IPS-20b (cell line): Measurements from ENCODE around the gene LEFTY1.
"Not testable (repeated sequence)": the region's sequence is repeated elsewhere in the genome, so short reads cannot be mapped to it uniquely, and the experiment has no call there.

Experiments
- H3K27ac ChIP-seq: one replicate; pipeline ENCODE4 v1.5.1; 2013; ENCODE audit warnings: low read length
- H3K27me3 ChIP-seq: 2 replicates; pipeline ENCODE4 v1.6.1; 2013; ENCODE audit warnings: mild to moderate bottlenecking, low read length, inconsistent platforms; ENCODE audit not compliant: insufficient read depth
- H3K36me3 ChIP-seq: 2 replicates; pipeline ENCODE4 v1.6.1; 2013; ENCODE audit warnings: low read depth, mild to moderate bottlenecking, inconsistent platforms, low read length, moderate library complexity; ENCODE audit not compliant: insufficient read depth
- H3K4me1 ChIP-seq: 2 replicates; pipeline ENCODE4 v1.6.1; 2013; ENCODE audit warnings: mild to moderate bottlenecking, control low read depth, inconsistent platforms, low read length, moderate library complexity; ENCODE audit not compliant: insufficient read depth
- H3K4me3 ChIP-seq: 2 replicates; pipeline ENCODE4 v1.5.1; 2013; ENCODE audit warnings: mild to moderate bottlenecking, low read length, inconsistent platforms
- H3K9ac ChIP-seq: 2 replicates; pipeline ENCODE4 v1.6.1; 2013; ENCODE audit warnings: low read depth, mild to moderate bottlenecking, inconsistent platforms, low read length, moderate library complexity
- H3K9me3 ChIP-seq: 2 replicates; pipeline ENCODE4 v1.6.1; 2013; ENCODE audit warnings: mild to moderate bottlenecking, low read depth, low read length, inconsistent platforms; ENCODE audit not compliant: insufficient read depth

Gene LEFTY1

GRCh38 chr1:225888898-225889601 lies at the start of gene LEFTY1:
LEFTY1 (minus strand) TSS chr1:225889146; CDS start chr1:225889066, 80 bp downstream.
- no peak within 1 kb of the TSS; the same call in 1 of the 2 replicates for H3K4me3 ChIP-seq
- H3K36me3 ChIP-seq: no peaks in the 10 kb centered on the region
- no peaks in the 10 kb centered on the region for H3K9me3 ChIP-seq
- peaks cover 15% of the 10 kb centered on the region; the same call in 1 of the 2 replicates for H3K4me1 ChIP-seq
- H3K27ac ChIP-seq: no peak within 1 kb of the TSS
- H3K27me3 ChIP-seq: peaks cover 33% of the 10 kb centered on the region
- no peak within 1 kb of the TSS; the same call in 1 of the 2 replicates for H3K9ac ChIP-seq

GRCh38 chr1:225937048-225937968 lies 48.4 kb upstream of the LEFTY1 start:
- H3K36me3 ChIP-seq: no peaks in the 10 kb centered on the region
- no peak overlapping the region for H3K27ac ChIP-seq
- H3K4me3 ChIP-seq: no peak overlapping the region
- H3K4me1 ChIP-seq: no peaks in the 10 kb centered on the region
- peaks cover 20% of the 10 kb centered on the region for H3K27me3 ChIP-seq
- no peak overlapping the region for H3K9ac ChIP-seq
- no peaks in the 10 kb centered on the region for H3K9me3 ChIP-seq

GRCh38 chr1:225936523-225936922 lies 47.6 kb upstream of the LEFTY1 start:
- Histone ChIP-seq H3K27me3 (peaks cover 14% of the 10 kb centered on the region), H3K27ac (no peak overlapping the region), H3K9ac (no peak overlapping the region), H3K36me3 (no peaks in the 10 kb centered on the region), H3K4me3 (no peak overlapping the region), H3K9me3 (no peaks in the 10 kb centered on the region), H3K4me1 (no peaks in the 10 kb centered on the region)

GRCh38 chr1:225936086-225936485 lies 47.1 kb upstream of the LEFTY1 start:
- not testable (repeated sequence) for H3K27ac ChIP-seq, H3K4me3 ChIP-seq, H3K9ac ChIP-seq, H3K9me3 ChIP-seq, H3K4me1 ChIP-seq, H3K36me3 ChIP-seq
- peaks cover 11% of the 10 kb centered on the region for H3K27me3 ChIP-seq

- H3K27ac ChIP-seq: no peak overlapping the region
- no peak overlapping the region for H3K4me3 ChIP-seq
- H3K36me3 ChIP-seq: no peaks in the 10 kb centered on the region
- H3K9me3 ChIP-seq: no peaks in the 10 kb centered on the region
- H3K27me3 ChIP-seq: no peaks in the 10 kb centered on the region
- H3K4me1 ChIP-seq: no peaks in the 10 kb centered on the region
- no peak overlapping the region for H3K9ac ChIP-seq
Observed at GRCh38 chr1:225934711-225935110, 45.8 kb upstream of the LEFTY1 start.

GRCh38 chr1:225933072-225933471 lies 44.1 kb upstream of the LEFTY1 start:
- no peaks in the 10 kb centered on the region for H3K36me3 ChIP-seq
- no peaks in the 10 kb centered on the region for H3K27me3 ChIP-seq

GRCh38 chr1:225931270-225932136 lies 42.6 kb upstream of the LEFTY1 start:
- H3K27ac ChIP-seq: no peak overlapping the region
- H3K9ac ChIP-seq: no peak overlapping the region
- H3K9me3 ChIP-seq: no peaks in the 10 kb centered on the region
- H3K4me3 ChIP-seq: no peak overlapping the region
- H3K27me3 ChIP-seq: no peaks in the 10 kb centered on the region
- no peaks in the 10 kb centered on the region for H3K36me3 ChIP-seq
- no peaks in the 10 kb centered on the region for H3K4me1 ChIP-seq

More at GRCh38 chr1:225933072-225933471, 44.1 kb upstream of the LEFTY1 start:
- H3K27ac ChIP-seq: no peak overlapping the region
- H3K9ac ChIP-seq: no peak overlapping the region
- no peaks in the 10 kb centered on the region for H3K9me3 ChIP-seq
- H3K4me1 ChIP-seq: no peaks in the 10 kb centered on the region
- no peak overlapping the region for H3K4me3 ChIP-seq

GRCh38 chr1:225930566-225930965 lies 41.6 kb upstream of the LEFTY1 start:
- no peaks in the 10 kb centered on the region for H3K36me3 ChIP-seq
- H3K27ac ChIP-seq: no peak overlapping the region
- H3K4me1 ChIP-seq: no peaks in the 10 kb centered on the region
- H3K4me3 ChIP-seq: no peak overlapping the region
- no peaks in the 10 kb centered on the region for H3K27me3 ChIP-seq
- no peak overlapping the region for H3K9ac ChIP-seq
- H3K9me3 ChIP-seq: no peaks in the 10 kb centered on the region

- H3K27ac ChIP-seq, H3K9me3 ChIP-seq, H3K27me3 ChIP-seq, H3K4me3 ChIP-seq, H3K9ac ChIP-seq, H3K4me1 ChIP-seq, H3K36me3 ChIP-seq: not testable (repeated sequence)
Observed at GRCh38 chr1:225929462-225929861, 40.5 kb upstream of the LEFTY1 start.

GRCh38 chr1:225928186-225929175 lies 39.5 kb upstream of the LEFTY1 start:
- Histone ChIP-seq H3K36me3 (no peaks in the 10 kb centered on the region), H3K27me3 (no peaks in the 10 kb centered on the region), H3K4me3 (no peak overlapping the region), H3K4me1 (no peaks in the 10 kb centered on the region), H3K27ac (no peak overlapping the region), H3K9me3 (no peaks in the 10 kb centered on the region), H3K9ac (no peak overlapping the region)
